KOPT-K1 (cell line): ENCODE results near the gene FTO.
"Not testable (repeated sequence)": the region's sequence is repeated elsewhere in the genome, so short reads cannot be mapped to it uniquely, and the experiment has no call there.

Experiments
- H3K27ac ChIP-seq: fragments of 200-600 bp; sonication (generic); 2 replicates; pipeline ENCODE4 v1.5.1; 2016; ENCODE audit warnings: antibody characterized with exemption, mild to moderate bottlenecking, low read depth, low read length; ENCODE audit not compliant: poor library complexity, severe bottlenecking
- H3K36me3 ChIP-seq: fragments of 200-600 bp; sonication (generic); 2 replicates; pipeline ENCODE4 v1.5.1; 2017; ENCODE audit warnings: antibody characterized with exemption, mild to moderate bottlenecking, low read length, moderate library complexity; ENCODE audit not compliant: insufficient read depth
- H3K9me3 ChIP-seq: fragments of 200-600 bp; sonication (generic); 2 replicates; pipeline ENCODE4 v1.5.1; 2017; ENCODE audit warnings: antibody characterized with exemption, low read length, mild to moderate bottlenecking; ENCODE audit not compliant: insufficient read depth, poor library complexity, severe bottlenecking

Gene FTO

GRCh38 chr16:53832896-53833544, 129.1 kb downstream of the FTO start:
- Histone ChIP-seq H3K9me3 (peaks cover 9% of the 10 kb centered on the region), H3K36me3 (0 out of 2 replicates have a peak, but pooled peaks cover 3% of the 10 kb centered on the region), H3K27ac (no peak overlapping the region)

GRCh38 chr16:53836142-53836541, 132.2 kb downstream of the FTO start:
- H3K9me3 ChIP-seq, result peaks cover 9% of the 10 kb centered on the region
- no peak overlapping the region for H3K27ac ChIP-seq

GRCh38 chr16:53836680-53837079, 132.7 kb downstream of the FTO start:
- Histone ChIP-seq H3K27ac (no peak overlapping the region), H3K9me3 (peaks cover 9% of the 10 kb centered on the region), H3K36me3 (no peaks in the 10 kb centered on the region)

More at GRCh38 chr16:53836142-53836541, 132.2 kb downstream of the FTO start:
- H3K36me3 ChIP-seq, result no peaks in the 10 kb centered on the region

GRCh38 chr16:53837426-53837825, 133.5 kb downstream of the FTO start:
- Histone ChIP-seq H3K36me3 (no peaks in the 10 kb centered on the region), H3K27ac (no peak overlapping the region), H3K9me3 (peaks cover 8% of the 10 kb centered on the region)

GRCh38 chr16:53839150-53839549, 135.2 kb downstream of the FTO start:
- Histone ChIP-seq H3K36me3 (no peaks in the 10 kb centered on the region), H3K27ac (no peak overlapping the region), H3K9me3 (no peaks in the 10 kb centered on the region)

GRCh38 chr16:53840456-53840855, 136.5 kb downstream of the FTO start:
- Histone ChIP-seq H3K27ac (peak overlapping the region; percentile 41), H3K9me3 (no peaks in the 10 kb centered on the region), H3K36me3 (no peaks in the 10 kb centered on the region)

GRCh38 chr16:53841884-53842283, 137.9 kb downstream of the FTO start:
- no peak overlapping the region for H3K27ac ChIP-seq
- H3K36me3 ChIP-seq, result no peaks in the 10 kb centered on the region
- no peaks in the 10 kb centered on the region for H3K9me3 ChIP-seq

GRCh38 chr16:53843084-53843483, 139.1 kb downstream of the FTO start:
- Histone ChIP-seq H3K9me3 (no peaks in the 10 kb centered on the region), H3K27ac (no peak overlapping the region), H3K36me3 (no peaks in the 10 kb centered on the region)

GRCh38 chr16:53844804-53845203, 140.8 kb downstream of the FTO start:
- Histone ChIP-seq H3K27ac (peak overlapping the region; percentile 64), H3K9me3 (no peaks in the 10 kb centered on the region), H3K36me3 (no peaks in the 10 kb centered on the region; the same call in 1 of the 2 replicates)

- H3K27ac ChIP-seq, H3K36me3 ChIP-seq, H3K9me3 ChIP-seq: not testable (repeated sequence)
These were observed 142.6 kb downstream of the FTO start for GRCh38 chr16:53846549-53846948.

GRCh38 chr16:53846971-53847370, 143.0 kb downstream of the FTO start:
- no peaks in the 10 kb centered on the region for H3K9me3 ChIP-seq
- no peak overlapping the region for H3K27ac ChIP-seq
- no peaks in the 10 kb centered on the region; the same call in 1 of the 2 replicates for H3K36me3 ChIP-seq

GRCh38 chr16:53848277-53848942, 144.5 kb downstream of the FTO start:
- no peaks in the 10 kb centered on the region for H3K9me3 ChIP-seq
- H3K27ac ChIP-seq, result no peak overlapping the region
- H3K36me3 ChIP-seq, result no peaks in the 10 kb centered on the region; the same call in 1 of the 2 replicates

GRCh38 chr16:53848950-53849349, 145.0 kb downstream of the FTO start:
- Histone ChIP-seq H3K27ac (peak overlapping the region; percentile 44), H3K9me3 (no peaks in the 10 kb centered on the region)

GRCh38 chr16:53849585-53849984, 145.6 kb downstream of the FTO start:
- H3K27ac ChIP-seq, result peak overlapping the region; percentile 44
- no peaks in the 10 kb centered on the region for H3K9me3 ChIP-seq
- no peaks in the 10 kb centered on the region; the same call in 1 of the 2 replicates for H3K36me3 ChIP-seq

More at GRCh38 chr16:53848950-53849349, 145.0 kb downstream of the FTO start:
- H3K36me3 ChIP-seq, result no peaks in the 10 kb centered on the region; the same call in 1 of the 2 replicates

- no peaks in the 10 kb centered on the region for H3K9me3 ChIP-seq
- no peaks in the 10 kb centered on the region; the same call in 1 of the 2 replicates for H3K36me3 ChIP-seq
- peak overlapping the region; percentile 44 for H3K27ac ChIP-seq
These were observed 146.0 kb downstream of the FTO start for GRCh38 chr16:53849994-53850393.

- H3K9me3 ChIP-seq, result no peaks in the 10 kb centered on the region
- H3K27ac ChIP-seq, result no peak overlapping the region
- no peaks in the 10 kb centered on the region; the same call in 1 of the 2 replicates for H3K36me3 ChIP-seq
These were observed 148.7 kb downstream of the FTO start for GRCh38 chr16:53852678-53853077.
